Measurements from ENCODE around the gene C6orf47. TPM values are rescaled to one million over a fixed set of nuclear protein-coding genes. Genes with fewer than 3 reads are reported as not detected.

C6orf47 gene
- total RNA-seq, 3 donors from 2014 or later (not counting 1 experiment from before 2014, with no cell fraction given) = 25.9 to 29.9 (median 27.4) TPM

DNA sequence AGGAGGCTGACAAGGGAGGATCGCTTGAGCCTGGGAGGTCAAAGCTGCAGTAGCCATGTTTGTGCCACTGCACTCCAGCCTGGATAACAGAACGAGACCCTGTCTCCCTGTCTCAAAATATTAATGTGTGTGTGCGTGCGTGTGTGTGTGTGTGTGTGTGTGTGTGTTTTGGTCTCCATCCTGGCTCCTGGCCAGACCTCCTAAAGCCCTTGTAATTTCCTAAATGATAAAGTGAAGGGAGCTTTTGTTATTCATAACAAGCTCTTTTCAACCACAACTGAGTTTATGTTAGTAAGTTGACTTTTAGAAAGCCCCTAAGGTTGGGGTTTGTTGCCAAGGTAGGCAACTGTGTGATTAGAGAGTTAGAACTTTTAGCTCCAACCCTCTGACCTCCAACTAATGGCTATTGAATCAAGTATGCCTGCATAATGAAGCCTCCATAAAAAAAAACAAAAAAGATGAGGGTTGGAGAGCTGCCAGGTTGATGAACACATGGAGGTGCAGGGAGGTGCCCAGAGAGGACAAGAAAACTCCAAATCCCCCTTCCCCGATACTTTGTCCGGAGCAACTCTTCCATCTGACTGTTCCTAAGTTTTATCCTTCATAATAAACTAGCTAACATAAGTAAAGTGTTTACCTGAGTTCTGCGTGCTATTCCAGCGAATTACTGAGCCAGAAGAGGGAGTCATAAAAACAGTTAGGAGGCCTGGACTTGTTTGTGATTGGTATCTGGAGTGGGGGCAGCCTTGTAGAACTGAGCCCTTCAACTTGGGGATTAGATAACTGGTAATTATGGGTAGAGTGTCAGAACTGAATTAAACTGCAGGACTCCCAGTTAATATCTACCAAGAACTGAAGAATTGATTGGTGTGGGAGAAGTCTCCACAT, 50.8 kb downstream of the C6orf47 start:
- Histone ChIP-seq H3K9me3 (ENCODE audit: control insufficient read depth, insufficient read depth, low read length) (no peaks in the 10 kb centered on the region), H3K4me1 (ENCODE audit: control insufficient read depth, insufficient read depth, low read length) (no peaks in the 10 kb centered on the region), H3K27me3 (ENCODE audit: control insufficient read depth, insufficient read depth, low read length) (no peaks in the 10 kb centered on the region), H3K36me3 (ENCODE audit: control insufficient read depth, insufficient read depth, low read length) (no peaks in the 10 kb centered on the region), H3K4me3 (ENCODE audit: low read length) (no peak overlapping the region), H3K27ac (ENCODE audit: low read length) (no peak overlapping the region)
- Mint-ChIP-seq H3K27me3 (ENCODE audit: low read depth in 2 of 2) (no peaks in the 10 kb centered on the region), H3K4me1 (no peaks in the 10 kb centered on the region), H3K36me3 (no peaks in the 10 kb centered on the region), H3K4me3 (no peak overlapping the region), H3K27ac (no peak overlapping the region), H3K9me3 (no peaks in the 10 kb centered on the region)
- ATAC-seq (no peak), DNase-seq (no peak)
- intact Hi-C loops (cut with micrococcal nuclease) = no loop called here
- WGBS (ENCODE audit: insufficient coverage) = 79% methylated on average over 7 of the region's 8 CpGs
- TF ChIP-seq, protein P1, sequence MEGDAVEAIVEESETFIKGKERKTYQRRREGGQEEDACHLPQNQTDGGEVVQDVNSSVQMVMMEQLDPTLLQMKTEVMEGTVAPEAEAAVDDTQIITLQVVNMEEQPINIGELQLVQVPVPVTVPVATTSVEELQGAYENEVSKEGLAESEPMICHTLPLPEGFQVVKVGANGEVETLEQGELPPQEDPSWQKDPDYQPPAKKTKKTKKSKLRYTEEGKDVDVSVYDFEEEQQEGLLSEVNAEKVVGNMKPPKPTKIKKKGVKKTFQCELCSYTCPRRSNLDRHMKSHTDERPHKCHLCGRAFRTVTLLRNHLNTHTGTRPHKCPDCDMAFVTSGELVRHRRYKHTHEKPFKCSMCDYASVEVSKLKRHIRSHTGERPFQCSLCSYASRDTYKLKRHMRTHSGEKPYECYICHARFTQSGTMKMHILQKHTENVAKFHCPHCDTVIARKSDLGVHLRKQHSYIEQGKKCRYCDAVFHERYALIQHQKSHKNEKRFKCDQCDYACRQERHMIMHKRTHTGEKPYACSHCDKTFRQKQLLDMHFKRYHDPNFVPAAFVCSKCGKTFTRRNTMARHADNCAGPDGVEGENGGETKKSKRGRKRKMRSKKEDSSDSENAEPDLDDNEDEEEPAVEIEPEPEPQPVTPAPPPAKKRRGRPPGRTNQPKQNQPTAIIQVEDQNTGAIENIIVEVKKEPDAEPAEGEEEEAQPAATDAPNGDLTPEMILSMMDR (IDR thresholded peaks at IDR 0.05) = no peak

Other genes with a start within 250 kb of the C6orf47 start
- gene MICB, start 162.6 kb downstream of the C6orf47 start, total RNA-seq = 10 to 100 TPM; 33.5 to 39.0 (median 37.6) TPM
- not detected for gene MCCD1, start 131.8 kb downstream of the C6orf47 start, total RNA-seq
- gene DDX39B, start 118.8 kb downstream of the C6orf47 start, total RNA-seq = 100 to 1,000 TPM; 506 to 571 (median 534) TPM
- gene ATP6V1G2, start 114.2 kb downstream of the C6orf47 start, total RNA-seq = 1 to 10 TPM; 1.0 to 2.5 (median 2.1) TPM
- 10 to 100 TPM in 2 of 3 donors, 1 to 10 TPM in 1; 8.1 to 10.9 (median 10.7) TPM for gene NFKBIL1, start 113.2 kb downstream of the C6orf47 start, total RNA-seq
- gene LTA, start 88.5 kb downstream of the C6orf47 start, total RNA-seq = 10 to 100 TPM in 1 of 3 donors, 1 to 10 TPM in 2; 7.6 to 13.1 (median 8.7) TPM
- 10 to 100 TPM; 24.2 to 60.8 (median 46.9) TPM for gene TNF, start 85.2 kb downstream of the C6orf47 start, total RNA-seq
- gene LTB, start 78.4 kb downstream of the C6orf47 start, total RNA-seq = 10 to 100 TPM; 17.7 to 42.1 (median 32.6) TPM
- 100 to 1,000 TPM in 1 of 3 donors, 10 to 100 TPM in 2; 25.4 to 120 (median 50.5) TPM for gene LST1, start 74.5 kb downstream of the C6orf47 start, total RNA-seq
- 100 to 1,000 TPM; 120 to 173 (median 137) TPM for gene NCR3, start 67.8 kb downstream of the C6orf47 start, total RNA-seq
- gene AIF1, start 45.5 kb downstream of the C6orf47 start, total RNA-seq = 10 to 100 TPM in 2 of 3 donors, 1 to 10 TPM in 1; 8.7 to 47.0 (median 17.9) TPM
- 100 to 1,000 TPM; 264 to 294 (median 294) TPM for gene PRRC2A, start 40.1 kb downstream of the C6orf47 start, total RNA-seq
- gene BAG6, start 8.1 kb downstream of the C6orf47 start, total RNA-seq = 100 to 1,000 TPM; 264 to 303 (median 274) TPM
- gene APOM, start 4.9 kb downstream of the C6orf47 start, total RNA-seq = 1 to 10 TPM; 2.6 to 2.8 (median 2.7) TPM
- 10 to 100 TPM; 16.0 to 20.3 (median 18.2) TPM for gene GPANK1, start 4.2 kb upstream of the C6orf47 start, total RNA-seq
- 100 to 1,000 TPM; 140 to 157 (median 141) TPM for gene CSNK2B, start 5.3 kb upstream of the C6orf47 start, total RNA-seq
- gene LY6G5B, start 9.2 kb upstream of the C6orf47 start, total RNA-seq = 10 to 100 TPM; 39.9 to 50.0 (median 46.0) TPM
- gene LY6G5C, start 20.3 kb upstream of the C6orf47 start, total RNA-seq = 1 to 10 TPM; 2.0 to 7.9 (median 2.7) TPM
- gene ABHD16A, start 42.5 kb upstream of the C6orf47 start, total RNA-seq = 10 to 100 TPM; 92.0 to 97.6 (median 94.2) TPM
- gene LY6G6F, start 46.1 kb upstream of the C6orf47 start, total RNA-seq = 1 to 10 TPM in 2 of 3 donors, under 1 TPM in 1; 0.97 to 3.2 (median 1.4) TPM
- gene LY6G6D, start 54.6 kb upstream of the C6orf47 start, total RNA-seq = under 1 TPM in 1 of 3 donors, not detected in 2; 0.94 TPM
- gene LY6G6C, start 61.0 kb upstream of the C6orf47 start, total RNA-seq = not detected
- 10 to 100 TPM in 2 of 3 donors, 1 to 10 TPM in 1; 9.4 to 19.0 (median 12.8) TPM for gene MPIG6B, start 62.6 kb upstream of the C6orf47 start, total RNA-seq
- gene DDAH2, start 68.5 kb upstream of the C6orf47 start, total RNA-seq = 10 to 100 TPM; 22.3 to 36.1 (median 24.6) TPM
- 100 to 1,000 TPM; 348 to 363 (median 355) TPM for gene CLIC1, start 75.8 kb upstream of the C6orf47 start, total RNA-seq
- gene MSH5, start 79.2 kb upstream of the C6orf47 start, total RNA-seq = 10 to 100 TPM; 28.2 to 44.6 (median 43.7) TPM
- gene SAPCD1, start 101.9 kb upstream of the C6orf47 start, total RNA-seq = 10 to 100 TPM in 1 of 3 donors, 1 to 10 TPM in 2; 5.4 to 14.5 (median 6.9) TPM
- gene VWA7, start 116.5 kb upstream of the C6orf47 start, total RNA-seq = 1 to 10 TPM; 2.4 to 4.7 (median 3.2) TPM
- 10 to 100 TPM; 45.2 to 58.6 (median 49.2) TPM for gene VARS1, start 135.0 kb upstream of the C6orf47 start, total RNA-seq
- 10 to 100 TPM; 28.1 to 34.9 (median 29.2) TPM for gene LSM2, start 146.2 kb upstream of the C6orf47 start, total RNA-seq
- 1 to 10 TPM; 2.0 to 4.5 (median 3.6) TPM for gene HSPA1L, start 154.5 kb upstream of the C6orf47 start, total RNA-seq
- gene HSPA1A, start 154.8 kb upstream of the C6orf47 start, total RNA-seq = 10 to 100 TPM; 24.4 to 34.6 (median 34.5) TPM
- 100 to 1,000 TPM in 1 of 3 donors, 10 to 100 TPM in 1, 1 to 10 TPM in 1; 8.5 to 112 (median 15.3) TPM for gene HSPA1B, start 167.0 kb upstream of the C6orf47 start, total RNA-seq
- 10 to 100 TPM; 36.1 to 69.6 (median 51.5) TPM for gene NEU1, start 202.0 kb upstream of the C6orf47 start, total RNA-seq
- under 1 TPM in 1 of 3 donors, not detected in 2; 0.48 TPM for gene SLC44A4, start 218.2 kb upstream of the C6orf47 start, total RNA-seq
- gene EHMT2, start 236.9 kb upstream of the C6orf47 start, total RNA-seq = 10 to 100 TPM; 49.3 to 56.6 (median 55.8) TPM
- gene ZBTB12, start 241.3 kb upstream of the C6orf47 start, total RNA-seq = under 1 TPM; 0.54 to 0.77 (median 0.63) TPM